GM12878 (cell line): ENCODE data around the gene FAM76A.

ENCODE experiments used
- CREB1 ChIP-seq: IDR thresholded peaks from 2 replicates; pipeline ENCODE4 v1.6.1; 2012; ENCODE audit warnings: low read depth, mild to moderate bottlenecking, inconsistent platforms
- IKZF1 ChIP-seq: fragments of 450-650 bp; conservative IDR thresholded peaks from 2 replicates; pipeline ENCODE4 v1.6.1; 2017; ENCODE audit warnings: antibody characterized with exemption, mild to moderate bottlenecking
- POLR2A ChIP-seq: IDR thresholded peaks from 2 replicates; pipeline ENCODE4 v1.6.1; 2011; ENCODE audit warnings: low read depth, mild to moderate bottlenecking, low read length
- TF ChIP-seq, protein P1 (sequence below): fragments of 450-650 bp; IDR thresholded peaks from 2 replicates; pipeline ENCODE4 v1.6.1; 2016; ENCODE audit warnings: mild to moderate bottlenecking
- TF ChIP-seq, protein P2 (sequence below), 3 experiments: IDR thresholded peaks in 2 of 3; conservative IDR thresholded peaks in 1 of 3; 2 replicates each; pipeline ENCODE4 v1.5.1; 2011; ENCODE audit warnings: low read depth in 3 of 3, low read length in 3 of 3, mild to moderate bottlenecking in 3 of 3, control low read depth in 2 of 3, moderate library complexity in 2 of 3, inconsistent platforms in 1 of 3, mixed read lengths in 1 of 3; ENCODE audit not compliant: control insufficient read depth in 2 of 3, insufficient read depth in 1 of 3; ENCODE audit errors: extremely low read depth in 1 of 3

DNA sequence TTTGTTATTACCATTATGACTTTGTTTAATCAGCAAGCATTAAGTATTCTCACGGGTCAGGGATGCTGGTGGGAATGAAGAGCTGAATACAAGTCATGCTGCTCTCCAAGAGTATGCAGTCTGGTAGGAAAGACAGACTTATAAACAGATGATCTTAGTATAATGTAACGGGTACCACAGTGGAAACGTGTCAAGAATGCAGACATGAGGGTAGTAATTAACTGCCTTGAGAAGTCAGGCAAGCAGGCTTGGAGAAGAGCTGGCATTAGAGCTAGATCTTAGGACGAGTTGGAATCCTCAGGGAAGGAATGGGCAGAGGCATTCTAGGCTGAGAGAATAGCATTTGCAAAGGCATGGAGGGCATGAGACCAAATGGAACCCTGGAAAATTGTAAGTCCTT is 19.7 kb downstream of the FAM76A start:
- TF ChIP-seq, protein P1, sequence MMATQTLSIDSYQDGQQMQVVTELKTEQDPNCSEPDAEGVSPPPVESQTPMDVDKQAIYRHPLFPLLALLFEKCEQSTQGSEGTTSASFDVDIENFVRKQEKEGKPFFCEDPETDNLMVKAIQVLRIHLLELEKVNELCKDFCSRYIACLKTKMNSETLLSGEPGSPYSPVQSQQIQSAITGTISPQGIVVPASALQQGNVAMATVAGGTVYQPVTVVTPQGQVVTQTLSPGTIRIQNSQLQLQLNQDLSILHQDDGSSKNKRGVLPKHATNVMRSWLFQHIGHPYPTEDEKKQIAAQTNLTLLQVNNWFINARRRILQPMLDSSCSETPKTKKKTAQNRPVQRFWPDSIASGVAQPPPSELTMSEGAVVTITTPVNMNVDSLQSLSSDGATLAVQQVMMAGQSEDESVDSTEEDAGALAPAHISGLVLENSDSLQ, result no peak
- TF ChIP-seq IKZF1 (no peak), POLR2A (no peak), CREB1 (no peak)
- TF ChIP-seq, protein P2, sequence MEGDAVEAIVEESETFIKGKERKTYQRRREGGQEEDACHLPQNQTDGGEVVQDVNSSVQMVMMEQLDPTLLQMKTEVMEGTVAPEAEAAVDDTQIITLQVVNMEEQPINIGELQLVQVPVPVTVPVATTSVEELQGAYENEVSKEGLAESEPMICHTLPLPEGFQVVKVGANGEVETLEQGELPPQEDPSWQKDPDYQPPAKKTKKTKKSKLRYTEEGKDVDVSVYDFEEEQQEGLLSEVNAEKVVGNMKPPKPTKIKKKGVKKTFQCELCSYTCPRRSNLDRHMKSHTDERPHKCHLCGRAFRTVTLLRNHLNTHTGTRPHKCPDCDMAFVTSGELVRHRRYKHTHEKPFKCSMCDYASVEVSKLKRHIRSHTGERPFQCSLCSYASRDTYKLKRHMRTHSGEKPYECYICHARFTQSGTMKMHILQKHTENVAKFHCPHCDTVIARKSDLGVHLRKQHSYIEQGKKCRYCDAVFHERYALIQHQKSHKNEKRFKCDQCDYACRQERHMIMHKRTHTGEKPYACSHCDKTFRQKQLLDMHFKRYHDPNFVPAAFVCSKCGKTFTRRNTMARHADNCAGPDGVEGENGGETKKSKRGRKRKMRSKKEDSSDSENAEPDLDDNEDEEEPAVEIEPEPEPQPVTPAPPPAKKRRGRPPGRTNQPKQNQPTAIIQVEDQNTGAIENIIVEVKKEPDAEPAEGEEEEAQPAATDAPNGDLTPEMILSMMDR (IDR thresholded peaks at IDR 0.05 in 2 of 3, conservative IDR thresholded peaks at IDR 0.05 in 1 of 3; ENCODE audit: control insufficient read depth in 2 of 3, extremely low read depth in 1 of 3, insufficient read depth in 1 of 3, low read depth in 3 of 3, low read length in 3 of 3), result no peak
